HepG2 (cell line): ENCODE results near the gene RNASE13. TPM values are rescaled to one million over a fixed set of nuclear protein-coding genes. Genes with fewer than 3 reads are reported as not detected.
A peak's percentile ranks its signal among the peaks of the same experiment; 100 is the strongest.

Experiments used
- DNMT3B ChIP-seq: conservative IDR thresholded peaks from 2 replicates; pipeline ENCODE4 v1.6.1; 2016; ENCODE audit warnings: missing biosample characterization, control low read depth
- GTF2F1 ChIP-seq: fragments of 150-350 bp; IDR thresholded peaks from 2 replicates; pipeline ENCODE4 v1.6.1; 2014; ENCODE audit warnings: low read length
- MTF1 ChIP-seq: sonication (generic); formaldehyde crosslinking; IDR thresholded peaks from 2 replicates; pipeline ENCODE4 v1.5.0; 2020; ENCODE audit warnings: missing genetic modification reagents
- REXO4 ChIP-seq: sonication (generic); formaldehyde crosslinking; IDR thresholded peaks from 2 replicates; pipeline ENCODE4 v1.8.0; 2022; ENCODE audit warnings: missing genetic modification reagents, mild to moderate bottlenecking, borderline replicate concordance
- YEATS4 ChIP-seq: sonication (generic); formaldehyde crosslinking; IDR thresholded peaks from 2 replicates; pipeline ENCODE4 v1.4.0; 2020; ENCODE audit warnings: missing genetic modification reagents, borderline replicate concordance
- ZNF556 ChIP-seq: sonication (generic); formaldehyde crosslinking; IDR thresholded peaks from 2 replicates; pipeline ENCODE4 v1.4.0; 2020; ENCODE audit warnings: mild to moderate bottlenecking, missing genetic modification reagents, borderline replicate concordance
- ZNF558 ChIP-seq: sonication (generic); formaldehyde crosslinking; IDR thresholded peaks from 2 replicates; pipeline ENCODE4 v1.9.0; 2022; ENCODE audit warnings: mild to moderate bottlenecking, missing genetic modification reagents, borderline replicate concordance
- ZNF678 ChIP-seq: sonication (generic); formaldehyde crosslinking; IDR thresholded peaks from 2 replicates; pipeline ENCODE4 v1.4.0; 2020; ENCODE audit warnings: mild to moderate bottlenecking, missing genetic modification reagents
- ZNF724P ChIP-seq: sonication (generic); formaldehyde crosslinking; IDR thresholded peaks from 2 replicates; pipeline ENCODE4 v1.8.0; 2022; ENCODE audit warnings: missing genetic modification reagents, borderline replicate concordance
- ZNF841 ChIP-seq: sonication (generic); formaldehyde crosslinking; IDR thresholded peaks from 2 replicates; pipeline ENCODE4 v1.8.1; 2023; ENCODE audit warnings: missing genetic modification reagents, borderline replicate concordance
- polyA plus RNA-seq, 8 experiments: library from polyadenylated mRNA; depleted of rRNA in 3 of 8; stranded (reverse) in 7 of 8; unstranded in 1 of 8; fragments of >200 nt; fragmentation: Illumina TruSeq in 4 of 8; extraction: Trizol in 4 of 8; gene quantifications; 2 replicates each; pipeline versions ENCODE4 v1.2.1 to v1.2.3, GENCODE V29; 2011 to 2016; ENCODE audit warnings: low read depth in 4 of 8, missing spikeins in 1 of 8, mixed read lengths in 1 of 8; ENCODE audit not compliant: insufficient read depth in 1 of 8
- total RNA-seq, 5 experiments: library from RNA; depleted of rRNA; stranded (reverse); fragments of >200 nt; fragmentation: Illumina TruSeq; extraction: Trizol; gene quantifications; 2 replicates each; pipeline ENCODE4 v1.2.3, GENCODE V29; 2016; ENCODE audit warnings: low read depth in 1 of 5
- TF ChIP-seq, protein P1 (sequence below): sonication (generic); formaldehyde crosslinking; IDR thresholded peaks from 2 replicates; pipeline ENCODE4 v1.4.0; 2020; ENCODE audit warnings: mild to moderate bottlenecking, missing genetic modification reagents
- TF ChIP-seq, protein P2 (sequence below): sonication (generic); formaldehyde crosslinking; IDR thresholded peaks from 2 replicates; pipeline ENCODE4 v1.5.1; 2020; ENCODE audit warnings: mild to moderate bottlenecking, missing genetic modification reagents
- TF ChIP-seq, protein P3 (sequence below): sonication (generic); formaldehyde crosslinking; IDR thresholded peaks from 2 replicates; pipeline ENCODE4 v1.5.0; 2020; ENCODE audit warnings: mild to moderate bottlenecking, missing genetic modification reagents
- TF ChIP-seq, protein P4 (sequence below): IDR thresholded peaks from 2 replicates; pipeline ENCODE4 v1.6.1; 2012; ENCODE audit warnings: low read length, improper control_type of control experiment

RNASE13 gene
- total and polyA plus RNA-seq, 2 of the 13 experiments (the other 11 are each of a cell fraction or from before 2014, with no cell fraction given) = 1.0 TPM; not detected in 1

DNA sequence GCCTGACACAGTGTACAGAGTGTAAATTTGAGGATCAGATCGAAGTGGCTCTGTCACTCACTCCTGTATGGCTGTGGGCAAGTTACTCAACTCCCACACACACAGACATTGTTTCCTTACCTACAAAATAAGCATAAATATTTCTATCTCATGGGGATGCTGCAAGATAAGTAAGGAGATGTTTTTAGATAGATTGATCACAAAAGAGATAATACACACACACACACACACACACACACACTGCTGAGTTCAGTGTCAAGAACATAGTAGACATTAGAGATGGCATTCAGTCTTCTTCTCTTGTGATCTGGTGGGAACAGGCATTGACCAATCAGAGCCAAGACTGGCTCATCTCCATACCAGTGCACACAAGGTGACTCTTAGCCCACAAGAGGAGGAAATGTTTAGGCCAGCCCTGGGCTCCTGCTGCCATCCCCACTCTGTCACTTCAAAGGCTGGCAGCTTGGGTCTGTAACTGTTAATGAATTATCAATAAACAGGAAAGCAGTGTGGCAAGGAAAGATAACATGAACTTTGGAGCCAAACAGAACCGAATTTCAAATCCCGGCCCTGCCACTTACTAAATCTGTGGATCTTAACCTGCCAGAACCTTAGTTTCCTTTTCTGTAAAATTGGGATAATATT, 19.6 kb upstream of the RNASE13 start (continued):
- TF ChIP-seq, protein P1, sequence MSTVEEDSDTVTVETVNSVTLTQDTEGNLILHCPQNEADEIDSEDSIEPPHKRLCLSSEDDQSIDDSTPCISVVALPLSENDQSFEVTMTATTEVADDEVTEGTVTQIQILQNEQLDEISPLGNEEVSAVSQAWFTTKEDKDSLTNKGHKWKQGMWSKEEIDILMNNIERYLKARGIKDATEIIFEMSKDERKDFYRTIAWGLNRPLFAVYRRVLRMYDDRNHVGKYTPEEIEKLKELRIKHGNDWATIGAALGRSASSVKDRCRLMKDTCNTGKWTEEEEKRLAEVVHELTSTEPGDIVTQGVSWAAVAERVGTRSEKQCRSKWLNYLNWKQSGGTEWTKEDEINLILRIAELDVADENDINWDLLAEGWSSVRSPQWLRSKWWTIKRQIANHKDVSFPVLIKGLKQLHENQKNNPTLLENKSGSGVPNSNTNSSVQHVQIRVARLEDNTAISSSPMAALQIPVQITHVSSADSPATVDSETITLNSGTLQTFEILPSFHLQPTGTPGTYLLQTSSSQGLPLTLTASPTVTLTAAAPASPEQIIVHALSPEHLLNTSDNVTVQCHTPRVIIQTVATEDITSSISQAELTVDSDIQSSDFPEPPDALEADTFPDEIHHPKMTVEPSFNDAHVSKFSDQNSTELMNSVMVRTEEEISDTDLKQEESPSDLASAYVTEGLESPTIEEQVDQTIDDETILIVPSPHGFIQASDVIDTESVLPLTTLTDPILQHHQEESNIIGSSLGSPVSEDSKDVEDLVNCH (CRISPR knock-in tag) = no peak
- peak; percentile 74; the same call in 1 of the 2 replicates for TF ChIP-seq ZNF556 (CRISPR knock-in tag)
- TF ChIP-seq ZNF678 (CRISPR knock-in tag) = no peak; the same call in 1 of the 2 replicates
- no peak for TF ChIP-seq ZNF724P
- TF ChIP-seq, protein P2, sequence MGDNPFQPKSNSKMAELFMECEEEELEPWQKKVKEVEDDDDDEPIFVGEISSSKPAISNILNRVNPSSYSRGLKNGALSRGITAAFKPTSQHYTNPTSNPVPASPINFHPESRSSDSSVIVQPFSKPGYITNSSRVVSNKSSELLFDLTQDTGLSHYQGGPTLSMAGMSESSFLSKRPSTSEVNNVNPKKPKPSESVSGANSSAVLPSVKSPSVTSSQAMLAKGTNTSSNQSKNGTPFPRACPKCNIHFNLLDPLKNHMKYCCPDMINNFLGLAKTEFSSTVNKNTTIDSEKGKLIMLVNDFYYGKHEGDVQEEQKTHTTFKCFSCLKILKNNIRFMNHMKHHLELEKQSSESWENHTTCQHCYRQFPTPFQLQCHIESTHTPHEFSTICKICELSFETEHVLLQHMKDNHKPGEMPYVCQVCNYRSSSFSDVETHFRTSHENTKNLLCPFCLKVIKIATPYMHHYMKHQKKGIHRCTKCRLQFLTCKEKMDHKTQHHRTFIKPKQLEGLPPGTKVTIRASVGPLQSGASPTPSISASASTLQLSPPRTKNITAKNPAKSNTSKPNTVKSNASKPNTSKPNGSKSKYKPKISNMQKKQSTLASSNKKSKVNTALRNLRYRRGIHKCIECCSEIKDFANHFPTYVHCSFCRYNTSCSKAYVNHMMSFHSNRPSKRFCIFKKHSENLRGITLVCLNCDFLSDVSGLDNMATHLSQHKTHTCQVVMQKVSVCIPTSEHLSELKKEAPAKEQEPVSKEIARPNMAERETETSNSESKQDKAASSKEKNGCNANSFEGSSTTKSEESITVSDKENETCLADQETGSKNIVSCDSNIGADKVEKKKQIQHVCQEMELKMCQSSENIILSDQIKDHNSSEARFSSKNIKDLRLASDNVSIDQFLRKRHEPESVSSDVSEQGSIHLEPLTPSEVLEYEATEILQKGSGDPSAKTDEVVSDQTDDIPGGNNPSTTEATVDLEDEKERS = peak; percentile 88; the same call in 1 of the 2 replicates
- TF ChIP-seq, protein P3, sequence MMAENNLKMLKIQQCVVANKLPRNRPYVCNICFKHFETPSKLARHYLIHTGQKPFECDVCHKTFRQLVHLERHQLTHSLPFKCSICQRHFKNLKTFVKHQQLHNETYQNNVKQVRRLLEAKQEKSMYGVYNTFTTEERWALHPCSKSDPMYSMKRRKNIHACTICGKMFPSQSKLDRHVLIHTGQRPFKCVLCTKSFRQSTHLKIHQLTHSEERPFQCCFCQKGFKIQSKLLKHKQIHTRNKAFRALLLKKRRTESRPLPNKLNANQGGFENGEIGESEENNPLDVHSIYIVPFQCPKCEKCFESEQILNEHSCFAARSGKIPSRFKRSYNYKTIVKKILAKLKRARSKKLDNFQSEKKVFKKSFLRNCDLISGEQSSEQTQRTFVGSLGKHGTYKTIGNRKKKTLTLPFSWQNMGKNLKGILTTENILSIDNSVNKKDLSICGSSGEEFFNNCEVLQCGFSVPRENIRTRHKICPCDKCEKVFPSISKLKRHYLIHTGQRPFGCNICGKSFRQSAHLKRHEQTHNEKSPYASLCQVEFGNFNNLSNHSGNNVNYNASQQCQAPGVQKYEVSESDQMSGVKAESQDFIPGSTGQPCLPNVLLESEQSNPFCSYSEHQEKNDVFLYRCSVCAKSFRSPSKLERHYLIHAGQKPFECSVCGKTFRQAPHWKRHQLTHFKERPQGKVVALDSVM = no peak
- TF ChIP-seq ZNF558 (CRISPR knock-in tag) = no peak; the same call in 1 of the 2 replicates
- TF ChIP-seq, protein P4, sequence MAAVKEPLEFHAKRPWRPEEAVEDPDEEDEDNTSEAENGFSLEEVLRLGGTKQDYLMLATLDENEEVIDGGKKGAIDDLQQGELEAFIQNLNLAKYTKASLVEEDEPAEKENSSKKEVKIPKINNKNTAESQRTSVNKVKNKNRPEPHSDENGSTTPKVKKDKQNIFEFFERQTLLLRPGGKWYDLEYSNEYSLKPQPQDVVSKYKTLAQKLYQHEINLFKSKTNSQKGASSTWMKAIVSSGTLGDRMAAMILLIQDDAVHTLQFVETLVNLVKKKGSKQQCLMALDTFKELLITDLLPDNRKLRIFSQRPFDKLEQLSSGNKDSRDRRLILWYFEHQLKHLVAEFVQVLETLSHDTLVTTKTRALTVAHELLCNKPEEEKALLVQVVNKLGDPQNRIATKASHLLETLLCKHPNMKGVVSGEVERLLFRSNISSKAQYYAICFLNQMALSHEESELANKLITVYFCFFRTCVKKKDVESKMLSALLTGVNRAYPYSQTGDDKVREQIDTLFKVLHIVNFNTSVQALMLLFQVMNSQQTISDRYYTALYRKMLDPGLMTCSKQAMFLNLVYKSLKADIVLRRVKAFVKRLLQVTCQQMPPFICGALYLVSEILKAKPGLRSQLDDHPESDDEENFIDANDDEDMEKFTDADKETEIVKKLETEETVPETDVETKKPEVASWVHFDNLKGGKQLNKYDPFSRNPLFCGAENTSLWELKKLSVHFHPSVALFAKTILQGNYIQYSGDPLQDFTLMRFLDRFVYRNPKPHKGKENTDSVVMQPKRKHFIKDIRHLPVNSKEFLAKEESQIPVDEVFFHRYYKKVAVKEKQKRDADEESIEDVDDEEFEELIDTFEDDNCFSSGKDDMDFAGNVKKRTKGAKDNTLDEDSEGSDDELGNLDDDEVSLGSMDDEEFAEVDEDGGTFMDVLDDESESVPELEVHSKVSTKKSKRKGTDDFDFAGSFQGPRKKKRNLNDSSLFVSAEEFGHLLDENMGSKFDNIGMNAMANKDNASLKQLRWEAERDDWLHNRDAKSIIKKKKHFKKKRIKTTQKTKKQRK = no peak
- TF ChIP-seq REXO4 (CRISPR knock-in tag) = no peak
- TF ChIP-seq DNMT3B (CRISPR knock-in tag) = no peak
- TF ChIP-seq GTF2F1 = no peak
- TF ChIP-seq YEATS4 = peak; percentile 78; the same call in 1 of the 2 replicates
- TF ChIP-seq MTF1 = no peak
- TF ChIP-seq ZNF841 (CRISPR knock-in tag) = no peak
